Ishikawa (cell line): ENCODE results near the gene VEPH1.

Experiments used
- CREB1 ChIP-seq: IDR thresholded peaks from 2 replicates; pipeline ENCODE4 v1.6.1; 2012; ENCODE audit warnings: low read depth
- EP300 ChIP-seq: IDR thresholded peaks from 2 replicates; pipeline ENCODE4 v1.6.1; 2012; ENCODE audit warnings: borderline replicate concordance
- FOXM1 ChIP-seq: IDR thresholded peaks from 2 replicates; pipeline ENCODE4 v1.6.1; 2012; ENCODE audit warnings: low read depth, borderline replicate concordance
- RAD21 ChIP-seq: IDR thresholded peaks from 2 replicates; pipeline ENCODE4 v1.6.1; 2012; ENCODE audit warnings: low read depth
- TEAD4 ChIP-seq: IDR thresholded peaks from 2 replicates; pipeline ENCODE4 v1.6.1; 2012
- YY1 ChIP-seq: IDR thresholded peaks from 2 replicates; pipeline ENCODE4 v1.6.1; 2012; ENCODE audit warnings: low read depth
- TF ChIP-seq, protein P1 (sequence below): IDR thresholded peaks from 2 replicates; pipeline ENCODE4 v1.6.1; 2012; ENCODE audit warnings: low read depth, mild to moderate bottlenecking

DNA sequence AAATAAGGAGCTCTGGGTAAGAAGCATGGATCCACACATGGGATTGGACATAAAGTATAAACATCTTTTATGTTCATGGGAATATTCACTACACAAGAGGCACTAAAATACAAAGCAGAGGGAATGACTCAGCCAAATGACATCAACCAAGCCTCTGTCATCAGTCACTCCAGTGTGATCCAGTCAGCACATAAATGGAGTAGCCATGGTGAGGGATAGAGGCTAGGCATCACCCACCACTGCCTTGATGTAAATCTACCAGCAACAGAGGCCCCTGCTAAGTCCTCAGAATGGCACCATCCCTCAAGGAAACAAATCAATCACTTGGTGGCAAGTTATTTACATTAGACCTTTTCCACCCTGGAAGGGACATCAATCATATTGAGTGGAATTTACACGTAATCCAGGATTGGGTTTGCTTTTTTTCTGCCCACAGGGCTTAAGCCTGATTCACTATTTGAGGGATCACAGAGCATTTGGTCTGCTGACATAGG is 27.2 kb downstream of the VEPH1 start:
- TF ChIP-seq EP300 (no peak), YY1 (no peak), FOXM1 (no peak), RAD21 (no peak), CREB1 (no peak), TEAD4 (no peak)
- TF ChIP-seq, protein P1, sequence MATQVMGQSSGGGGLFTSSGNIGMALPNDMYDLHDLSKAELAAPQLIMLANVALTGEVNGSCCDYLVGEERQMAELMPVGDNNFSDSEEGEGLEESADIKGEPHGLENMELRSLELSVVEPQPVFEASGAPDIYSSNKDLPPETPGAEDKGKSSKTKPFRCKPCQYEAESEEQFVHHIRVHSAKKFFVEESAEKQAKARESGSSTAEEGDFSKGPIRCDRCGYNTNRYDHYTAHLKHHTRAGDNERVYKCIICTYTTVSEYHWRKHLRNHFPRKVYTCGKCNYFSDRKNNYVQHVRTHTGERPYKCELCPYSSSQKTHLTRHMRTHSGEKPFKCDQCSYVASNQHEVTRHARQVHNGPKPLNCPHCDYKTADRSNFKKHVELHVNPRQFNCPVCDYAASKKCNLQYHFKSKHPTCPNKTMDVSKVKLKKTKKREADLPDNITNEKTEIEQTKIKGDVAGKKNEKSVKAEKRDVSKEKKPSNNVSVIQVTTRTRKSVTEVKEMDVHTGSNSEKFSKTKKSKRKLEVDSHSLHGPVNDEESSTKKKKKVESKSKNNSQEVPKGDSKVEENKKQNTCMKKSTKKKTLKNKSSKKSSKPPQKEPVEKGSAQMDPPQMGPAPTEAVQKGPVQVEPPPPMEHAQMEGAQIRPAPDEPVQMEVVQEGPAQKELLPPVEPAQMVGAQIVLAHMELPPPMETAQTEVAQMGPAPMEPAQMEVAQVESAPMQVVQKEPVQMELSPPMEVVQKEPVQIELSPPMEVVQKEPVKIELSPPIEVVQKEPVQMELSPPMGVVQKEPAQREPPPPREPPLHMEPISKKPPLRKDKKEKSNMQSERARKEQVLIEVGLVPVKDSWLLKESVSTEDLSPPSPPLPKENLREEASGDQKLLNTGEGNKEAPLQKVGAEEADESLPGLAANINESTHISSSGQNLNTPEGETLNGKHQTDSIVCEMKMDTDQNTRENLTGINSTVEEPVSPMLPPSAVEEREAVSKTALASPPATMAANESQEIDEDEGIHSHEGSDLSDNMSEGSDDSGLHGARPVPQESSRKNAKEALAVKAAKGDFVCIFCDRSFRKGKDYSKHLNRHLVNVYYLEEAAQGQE: no peak
